Measurements from ENCODE around the gene TTC34.

DNA sequence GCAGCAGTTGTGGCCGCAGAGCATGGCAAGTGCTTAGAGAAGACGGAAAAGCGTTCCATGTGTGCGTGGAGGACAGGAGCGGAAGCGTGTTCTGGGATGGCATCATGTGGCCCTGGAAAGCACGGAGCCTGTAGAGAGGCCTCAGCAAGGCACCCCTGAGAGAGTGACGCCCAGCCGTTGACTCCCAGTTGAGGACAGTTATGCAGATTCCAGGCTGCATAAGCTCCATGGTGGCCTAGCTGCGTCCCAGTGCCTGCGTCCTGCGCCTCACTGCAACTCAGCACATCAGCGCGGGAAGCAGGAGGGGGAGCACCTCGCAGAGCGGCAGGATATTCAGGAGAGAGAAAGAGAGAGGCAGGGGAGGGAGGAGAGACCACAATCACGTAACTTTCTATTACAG is 49.0 kb upstream of the TTC34 start:
- TF ChIP-seq CTCF (conservative IDR thresholded peaks at IDR 0.05; ENCODE audit: low read length) (no peak), EZH2phosphoT487 (IDR thresholded peaks at IDR 0.05; ENCODE audit: borderline replicate concordance) (no peak)

All from Loucy (cell line).